Activated CD4-positive, alpha-beta T cell treated with anti-CD3 and anti-CD28 coated beads, Interleukin-2, amount 50 U/mL, for 24 hours (primary cell): ENCODE results near the gene HYOU1.
"Not testable (repeated sequence)": the region's sequence is repeated elsewhere in the genome, so short reads cannot be mapped to it uniquely, and the experiment has no call there.

Experiments used
- DNase-seq, 2 donors: peaks; one replicate each; pipeline ENCODE4 v3.0.0-alpha.2; 2020; ENCODE audit warnings: low read depth in 1 of 2, low spot score in 1 of 2

The HYOU1 gene

DNA sequence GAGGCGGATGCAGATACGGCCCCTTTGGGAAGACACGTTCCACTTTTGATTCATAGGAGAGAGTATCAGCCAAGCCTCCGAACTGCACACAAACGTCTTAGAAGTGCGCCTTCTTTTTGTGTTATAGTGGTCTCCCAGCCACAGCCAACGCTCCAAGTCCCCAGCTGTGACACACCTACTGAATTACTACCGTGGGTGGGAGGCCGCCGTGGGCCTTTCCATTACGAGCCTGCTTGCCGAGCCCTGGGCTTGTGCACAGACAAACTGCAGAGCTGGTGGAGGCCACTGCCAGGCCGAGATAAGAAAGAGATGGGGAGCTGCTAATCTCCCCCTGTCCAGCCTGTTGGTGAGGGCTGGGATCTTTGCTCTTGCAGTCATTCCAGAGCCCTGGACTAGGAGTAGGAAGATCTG lies 28.4 kb upstream of the HYOU1 start:
- DNase-seq: peak in 1 of 2 donors; percentile 27

DNA sequence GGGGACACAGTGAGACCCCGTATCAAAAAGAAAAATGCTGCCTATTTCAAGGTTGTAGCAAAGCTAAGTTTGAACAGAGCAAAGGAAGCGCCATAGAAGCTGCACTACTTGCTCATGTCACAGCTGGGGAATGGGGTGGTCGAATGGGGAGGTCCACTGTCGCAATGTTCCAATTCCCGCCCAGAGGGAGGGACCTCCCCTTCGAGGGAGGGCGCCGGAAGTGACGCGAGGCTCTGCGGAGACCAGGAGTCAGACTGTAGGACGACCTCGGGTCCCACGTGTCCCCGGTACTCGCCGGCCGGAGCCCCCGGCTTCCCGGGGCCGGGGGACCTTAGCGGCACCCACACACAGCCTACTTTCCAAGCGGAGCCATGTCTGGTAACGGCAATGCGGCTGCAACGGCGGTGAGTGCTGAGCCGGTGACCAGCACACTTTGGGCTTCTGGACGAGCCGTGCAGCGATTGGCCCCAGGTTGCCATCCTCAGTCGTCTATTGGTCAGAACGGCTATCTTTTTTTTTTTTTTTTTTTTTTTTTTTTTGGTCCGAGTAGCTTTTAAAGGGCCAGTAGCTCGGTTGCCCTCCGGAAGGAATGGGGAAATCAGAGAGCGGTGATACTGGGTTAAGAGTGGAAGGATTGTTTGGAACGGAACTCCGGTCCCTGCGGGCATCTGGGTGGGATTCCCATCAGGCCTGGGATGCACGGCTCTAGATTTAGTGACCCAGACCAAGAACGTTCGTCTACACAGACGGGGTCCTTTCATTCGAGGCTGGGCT lies 27.8 kb upstream of the HYOU1 start, which contains the start of gene HMBS:
TSS of gene HMBS (plus strand) at position 219 of the 774 bp plus-strand sequence. CDS start at position 372, 153 bp downstream.
- peak; percentile 83 to 90 for DNase-seq

DNA sequence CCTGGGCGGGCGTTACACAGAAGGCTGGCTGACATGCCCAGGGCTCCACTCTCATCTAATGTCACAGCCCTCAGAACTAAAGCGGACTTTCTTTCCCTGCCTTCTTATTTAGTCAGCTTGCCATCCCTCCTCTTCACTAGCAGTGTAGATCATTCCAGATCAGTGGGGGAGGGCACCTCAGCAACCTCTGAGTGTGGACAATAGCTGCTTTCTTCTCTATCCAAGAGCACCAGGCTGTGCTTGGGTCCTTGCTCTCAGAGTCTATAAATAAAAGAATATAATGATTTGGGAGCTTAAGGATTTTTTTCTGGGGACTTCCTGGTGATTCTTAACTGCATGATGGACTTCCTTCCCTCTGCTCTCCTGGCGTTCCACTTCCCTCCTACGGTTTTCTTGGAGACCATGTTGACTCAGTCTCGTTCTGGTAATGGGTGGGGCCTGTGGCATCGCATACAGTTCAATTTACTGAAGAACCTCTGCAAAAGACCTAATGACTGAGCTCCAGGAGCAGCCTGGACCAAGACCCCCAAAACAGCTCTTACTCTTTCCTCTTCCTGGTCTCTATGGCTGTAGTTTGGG lies 24.8 kb upstream of the HYOU1 start:
- DNase-seq: no peak

DNA sequence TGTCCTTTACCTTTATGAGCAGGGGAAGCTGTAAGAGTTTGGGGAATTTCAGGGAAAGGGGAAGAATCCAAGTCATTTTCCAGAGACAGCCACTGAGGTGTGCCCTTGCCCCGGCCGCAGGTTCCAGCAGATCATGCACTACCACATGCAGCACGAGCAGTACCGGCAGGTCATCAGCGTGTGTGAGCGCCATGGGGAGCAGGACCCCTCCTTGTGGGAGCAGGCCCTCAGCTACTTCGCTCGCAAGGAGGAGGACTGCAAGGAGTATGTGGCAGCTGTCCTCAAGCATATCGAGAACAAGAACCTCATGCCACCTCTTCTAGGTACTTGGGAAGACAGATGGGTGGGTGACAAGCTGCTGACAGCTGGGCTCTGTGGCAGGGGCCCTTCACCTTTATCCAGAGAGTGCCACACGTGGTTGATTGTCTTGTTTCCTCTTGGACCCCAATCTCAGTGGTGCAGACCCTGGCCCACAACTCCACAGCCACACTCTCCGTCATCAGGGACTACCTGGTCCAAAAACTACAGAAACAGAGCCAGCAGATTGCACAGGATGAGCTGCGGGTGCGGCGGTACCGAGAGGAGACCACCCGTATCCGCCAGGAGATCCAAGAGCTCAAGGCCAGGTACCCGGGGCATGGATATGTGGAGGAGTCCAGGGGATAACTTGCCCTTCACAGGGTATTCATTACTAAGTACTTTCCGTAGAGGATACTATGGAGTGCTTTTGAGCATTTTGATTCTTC lies 21.8 kb upstream of the HYOU1 start:
- DNase-seq: no peak

DNA sequence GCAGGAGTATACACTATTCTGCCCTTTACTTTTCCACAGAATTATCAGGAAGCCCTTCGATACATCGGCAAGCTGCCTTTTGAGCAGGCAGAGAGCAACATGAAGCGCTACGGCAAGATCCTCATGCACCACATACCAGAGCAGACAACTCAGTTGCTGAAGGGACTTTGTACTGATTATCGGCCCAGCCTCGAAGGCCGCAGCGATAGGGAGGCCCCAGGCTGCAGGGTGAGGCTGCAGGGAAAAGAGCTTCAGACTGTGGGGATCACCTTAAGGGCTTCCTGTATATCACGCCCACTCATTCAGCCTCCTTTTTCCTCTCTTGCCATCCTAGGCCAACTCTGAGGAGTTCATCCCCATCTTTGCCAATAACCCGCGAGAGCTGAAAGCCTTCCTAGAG lies 20.8 kb upstream of the HYOU1 start:
- no peak for DNase-seq

DNA sequence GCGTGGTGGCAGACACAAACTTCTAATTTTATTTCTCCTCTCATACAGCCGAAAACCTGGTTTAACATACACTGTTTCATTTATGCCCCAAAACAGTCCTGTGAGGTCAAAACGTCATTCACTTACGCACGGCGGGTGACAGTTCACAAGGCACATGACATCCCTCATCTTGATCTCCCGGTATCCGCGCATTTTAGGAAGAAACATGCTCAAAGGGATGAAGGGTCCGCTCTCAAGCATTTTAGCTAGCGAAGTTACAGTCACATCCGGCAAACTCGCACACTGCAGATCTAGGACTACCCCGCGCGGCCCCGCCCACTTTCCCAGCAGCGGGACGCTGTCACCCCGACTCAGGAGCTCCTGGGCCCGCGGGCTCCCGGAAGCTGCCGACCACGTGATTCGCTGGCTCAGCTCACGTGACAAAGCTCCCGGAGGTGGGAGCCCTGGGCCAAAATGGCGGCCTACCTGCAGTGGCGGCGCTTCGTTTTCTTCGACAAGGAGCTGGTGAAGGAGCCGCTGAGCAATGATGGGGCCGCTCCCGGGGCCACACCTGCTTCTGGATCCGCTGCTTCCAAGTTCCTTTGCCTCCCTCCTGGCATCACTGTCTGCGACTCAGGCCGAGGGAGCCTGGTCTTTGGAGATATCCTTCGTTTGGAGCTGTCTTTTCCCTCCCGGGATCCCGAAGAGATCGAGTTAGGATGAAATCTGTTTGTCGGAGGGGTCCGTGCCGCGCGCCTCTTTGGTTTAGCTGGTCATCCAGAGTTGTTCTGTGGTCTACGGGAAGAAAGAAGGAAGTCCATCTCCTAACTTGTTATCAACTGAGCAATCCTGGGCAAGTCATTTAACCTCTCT lies 10.6 kb upstream of the HYOU1 start, which contains the start of gene VPS11:
TSS of gene VPS11 (plus strand) at position 448 of the 852 bp plus-strand sequence. CDS start at position 454, 6 bp downstream.
- peak; percentile 91 to 97 for DNase-seq

DNA sequence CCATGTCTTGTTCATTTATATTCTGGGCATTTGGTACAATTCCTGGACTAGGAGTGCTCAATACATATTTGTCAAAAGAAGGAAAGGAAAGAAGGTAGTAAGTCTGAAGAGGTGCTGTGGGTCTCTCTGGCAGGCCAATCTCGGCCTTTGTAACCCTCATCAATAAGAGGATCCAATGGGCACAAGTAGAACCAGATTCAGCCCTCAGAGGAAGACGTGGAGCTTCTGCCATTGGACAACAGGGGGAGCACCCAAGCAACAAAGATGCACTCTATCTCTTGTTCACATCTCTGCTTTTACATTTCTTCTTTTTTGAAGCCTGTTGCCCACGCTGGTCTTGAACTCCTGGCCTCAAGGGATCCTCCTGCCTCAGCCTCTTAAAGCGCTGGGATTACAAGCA lies 8.4 kb upstream of the HYOU1 start:
- DNase-seq: peak in 1 of 2 donors; percentile 32

DNA sequence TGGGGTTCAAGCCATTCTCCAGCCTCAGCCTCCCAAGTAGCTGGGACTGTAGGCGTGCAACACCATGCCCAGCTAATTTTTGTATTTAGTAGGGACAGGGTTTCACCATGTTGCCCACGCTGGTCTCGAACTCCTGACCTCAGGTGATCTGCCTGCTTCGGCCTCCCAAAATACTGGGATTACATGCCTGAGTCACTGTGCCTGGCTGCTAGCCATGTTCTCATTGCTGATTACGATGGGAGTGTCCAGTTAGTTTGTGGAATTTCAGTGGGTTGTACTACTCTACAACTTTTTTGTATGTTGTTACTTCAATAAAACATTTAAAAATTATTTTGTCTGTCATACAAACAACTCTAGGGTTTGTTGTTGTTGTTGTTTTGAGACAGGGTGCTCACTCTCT lies 5.8 kb upstream of the HYOU1 start:
- no peak for DNase-seq

DNA sequence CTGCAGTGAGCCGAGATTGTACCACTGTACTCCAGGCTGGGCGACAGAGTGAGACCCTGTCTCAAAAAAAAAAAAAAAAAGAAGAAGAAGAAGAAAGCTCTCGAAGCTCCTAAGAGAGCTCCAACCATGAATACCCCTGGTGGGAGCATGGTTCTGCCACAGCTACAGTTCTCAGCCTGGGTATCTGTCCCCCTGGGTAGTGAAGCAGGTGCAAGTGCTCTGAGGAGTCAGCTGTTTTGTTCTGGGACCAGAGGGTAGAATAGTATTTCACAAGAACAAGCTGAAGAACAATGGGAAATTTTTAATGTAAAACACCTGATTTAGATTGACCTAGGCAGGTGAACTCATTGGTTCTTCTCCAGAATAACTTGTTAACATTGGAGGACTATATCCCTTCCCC lies 4.3 kb upstream of the HYOU1 start:
- DNase-seq: no peak

DNA sequence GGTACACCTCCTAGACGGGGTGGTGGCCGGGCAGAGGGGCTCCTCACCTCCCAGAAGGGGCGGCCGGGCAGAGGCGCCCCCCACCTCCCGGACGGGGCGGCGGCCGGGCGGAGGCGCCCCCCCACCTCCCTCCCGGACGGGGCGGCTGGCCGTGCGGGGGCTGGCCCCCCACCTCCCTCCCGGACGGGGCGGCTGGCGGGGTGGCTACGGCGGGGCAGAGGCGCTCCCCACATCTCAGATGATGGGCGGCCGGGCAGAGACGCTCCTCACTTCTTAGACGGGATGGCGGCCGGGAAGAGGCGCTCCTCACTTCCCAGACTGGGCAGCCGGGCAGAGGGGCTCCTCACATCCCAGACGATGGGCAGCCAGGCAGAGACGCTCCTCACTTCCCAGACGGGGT lies 2.1 kb upstream of the HYOU1 start:
- not testable (repeated sequence) for DNase-seq

DNA sequence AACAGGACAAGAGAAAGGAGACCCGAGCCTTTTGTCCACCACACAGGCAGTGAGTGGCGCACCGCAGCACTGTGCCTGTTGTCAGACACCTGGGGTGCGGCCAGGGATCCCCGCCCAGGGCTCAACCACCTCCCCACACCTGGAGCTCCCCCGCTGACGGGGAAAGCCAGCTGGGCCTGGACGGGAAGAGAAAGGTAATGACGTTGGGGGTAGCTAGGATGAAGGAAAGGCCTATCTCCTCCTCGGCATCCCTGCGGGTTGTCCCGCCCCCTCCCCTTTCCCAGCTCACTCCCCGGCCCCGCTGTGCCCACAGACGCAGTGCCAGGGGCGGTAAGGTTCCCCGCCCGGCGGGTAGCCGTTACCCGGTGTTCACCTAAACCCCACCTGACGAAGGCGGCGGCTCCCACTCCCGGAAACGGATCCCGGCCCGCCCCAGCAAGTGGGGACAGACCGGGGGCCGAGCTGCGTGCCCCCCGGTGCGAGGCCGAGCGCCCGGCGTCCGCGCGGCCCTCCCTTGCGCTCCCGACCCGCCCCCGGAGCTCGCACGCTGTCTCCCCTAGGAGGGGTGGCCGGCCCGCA lies 495 bp downstream of the HYOU1 start:
- DNase-seq: peak in 1 of 2 donors; percentile 20

DNA sequence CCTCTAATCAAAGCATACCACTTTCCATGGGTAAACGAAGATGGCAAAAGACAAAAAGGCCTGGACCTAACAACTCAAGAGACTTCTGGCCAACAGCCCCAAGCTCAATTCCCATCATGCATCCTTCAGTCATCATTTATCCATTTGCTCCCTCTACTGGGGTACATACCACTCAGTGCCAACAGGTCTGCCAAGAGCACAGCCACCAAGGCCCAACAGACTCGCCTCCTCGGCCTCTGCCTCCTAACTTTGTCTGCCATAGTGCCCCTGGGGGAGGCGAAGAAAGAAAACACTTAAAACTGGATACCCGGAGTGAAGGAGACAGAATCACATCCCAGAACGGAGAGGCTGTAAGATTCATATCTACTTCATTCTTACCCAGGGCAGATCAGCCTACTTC lies 1.1 kb downstream of the HYOU1 start:
- no peak for DNase-seq

DNA sequence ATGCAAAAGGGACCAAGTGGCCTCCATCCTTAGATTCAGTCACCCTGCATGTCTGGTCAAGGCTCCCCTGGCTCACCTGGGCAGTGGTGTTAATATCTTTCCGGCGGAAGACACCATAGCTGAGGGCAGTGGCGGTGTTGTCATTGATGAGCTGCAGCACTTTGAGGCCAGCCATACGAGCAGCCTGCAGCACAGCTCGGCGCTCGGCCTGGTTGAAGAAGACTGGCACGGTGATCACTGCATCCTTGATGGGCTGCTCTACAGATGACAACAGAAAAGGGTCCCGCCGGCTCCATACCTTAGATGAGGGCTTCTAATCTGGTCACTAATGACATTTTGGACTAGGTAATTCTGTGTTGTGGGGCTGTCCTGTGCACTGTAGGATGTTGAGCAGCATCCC lies 2.6 kb downstream of the HYOU1 start:
- no peak for DNase-seq

DNA sequence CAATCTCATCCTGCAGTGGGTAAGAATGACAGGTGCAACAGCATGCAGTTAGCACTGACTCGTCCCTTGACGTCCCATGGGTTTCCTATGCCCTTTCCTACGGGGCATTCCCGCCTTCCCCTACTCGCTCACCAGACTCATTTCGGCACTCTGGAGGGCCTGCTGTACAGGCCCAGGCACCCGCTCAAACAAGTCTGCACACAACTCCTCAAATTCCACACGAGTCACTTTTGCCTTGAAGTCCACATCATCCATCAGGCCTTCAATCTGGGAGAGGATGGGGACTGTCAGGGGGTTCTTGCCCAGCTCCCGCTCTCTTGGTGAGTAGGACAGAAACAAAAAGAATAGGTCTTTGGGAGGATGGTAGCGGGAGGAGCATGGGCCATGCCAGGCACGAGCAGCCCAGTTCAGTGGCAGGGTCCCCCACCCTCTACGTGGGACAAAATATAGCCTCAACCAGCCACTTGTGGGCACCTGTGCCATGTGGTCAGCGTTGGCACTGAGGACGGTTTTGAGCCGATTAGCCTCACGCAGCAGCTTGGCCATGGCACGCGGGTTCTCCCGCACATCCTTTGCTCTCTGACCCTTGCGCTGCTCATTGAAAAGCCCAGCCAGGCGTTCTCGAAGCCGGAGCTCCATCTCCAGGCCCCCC lies 4.7 kb downstream of the HYOU1 start:
- no peak for DNase-seq

DNA sequence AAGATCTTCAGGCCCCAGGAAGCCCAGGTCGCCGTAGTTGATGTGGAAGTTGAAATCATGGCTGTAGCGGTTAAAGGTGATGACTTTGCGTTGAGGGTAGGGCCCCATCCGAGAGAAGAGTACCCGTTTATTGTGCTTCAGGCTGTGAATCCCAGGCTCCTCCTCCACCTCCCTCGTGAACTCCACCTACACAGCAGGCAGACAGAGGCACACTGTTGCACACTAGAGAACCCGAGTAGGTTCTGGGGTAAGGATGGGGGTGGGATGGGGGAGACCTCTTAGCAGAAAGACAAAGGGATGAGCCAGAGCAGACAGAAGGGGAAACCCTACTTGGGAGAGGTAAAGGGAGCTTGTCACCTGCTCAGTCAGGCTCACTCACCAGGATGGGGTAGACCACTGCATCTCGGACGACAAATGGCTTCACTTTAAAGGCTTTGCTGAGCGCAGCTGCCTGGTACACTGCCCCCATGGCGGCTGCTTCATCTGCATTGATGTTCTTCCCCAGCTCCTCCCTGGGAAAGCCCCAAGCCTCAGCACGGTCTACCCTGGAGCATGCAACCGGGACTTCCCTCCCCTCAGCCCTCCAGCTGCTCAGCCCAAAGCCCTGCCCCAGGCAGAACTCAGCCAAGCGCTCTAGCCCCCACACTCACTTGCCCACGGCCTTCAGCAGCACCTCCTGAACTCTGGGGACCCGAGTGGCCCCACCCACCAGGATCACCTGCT lies 5.4 kb downstream of the HYOU1 start:
- DNase-seq: no peak

DNA sequence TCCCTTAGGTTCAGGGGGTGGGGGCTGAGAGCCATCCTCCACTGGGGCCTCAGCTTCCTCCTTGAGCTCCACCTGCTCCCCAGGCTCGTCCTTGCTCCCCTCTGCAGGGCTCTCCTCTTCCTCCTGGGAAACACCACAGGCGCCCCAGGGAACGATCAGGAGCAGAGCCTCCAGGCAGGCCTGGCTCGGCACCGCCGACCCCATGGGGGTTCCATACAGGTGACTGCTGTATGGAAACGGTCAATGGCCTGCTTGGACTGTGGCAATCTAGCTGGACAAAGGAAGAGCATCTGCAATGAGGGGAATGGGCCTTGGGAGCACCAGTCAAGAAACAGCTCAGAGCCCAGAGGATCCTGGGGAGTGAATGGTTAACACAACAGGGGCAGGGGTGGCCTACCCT lies 7.9 kb downstream of the HYOU1 start:
- no peak for DNase-seq

DNA sequence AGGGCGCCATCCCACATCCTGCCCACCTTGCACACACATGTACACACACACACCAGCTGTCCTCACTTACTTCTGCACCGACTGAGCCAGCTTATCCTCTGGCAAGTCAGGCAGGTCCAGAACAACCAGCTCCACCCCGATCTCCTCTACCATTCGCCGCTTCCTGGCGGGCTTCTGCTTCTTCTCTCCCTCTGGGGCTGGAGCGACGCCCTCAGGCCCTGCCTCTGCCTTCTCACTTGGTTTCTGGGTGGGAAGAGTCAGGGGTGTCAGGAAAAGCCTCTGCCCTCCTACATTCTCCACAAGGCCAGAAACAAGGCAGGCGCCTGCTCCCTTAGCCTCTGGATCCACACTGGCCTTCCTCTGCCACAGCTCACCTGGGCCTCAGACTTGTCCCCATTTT lies 8.4 kb downstream of the HYOU1 start:
- DNase-seq: no peak

DNA sequence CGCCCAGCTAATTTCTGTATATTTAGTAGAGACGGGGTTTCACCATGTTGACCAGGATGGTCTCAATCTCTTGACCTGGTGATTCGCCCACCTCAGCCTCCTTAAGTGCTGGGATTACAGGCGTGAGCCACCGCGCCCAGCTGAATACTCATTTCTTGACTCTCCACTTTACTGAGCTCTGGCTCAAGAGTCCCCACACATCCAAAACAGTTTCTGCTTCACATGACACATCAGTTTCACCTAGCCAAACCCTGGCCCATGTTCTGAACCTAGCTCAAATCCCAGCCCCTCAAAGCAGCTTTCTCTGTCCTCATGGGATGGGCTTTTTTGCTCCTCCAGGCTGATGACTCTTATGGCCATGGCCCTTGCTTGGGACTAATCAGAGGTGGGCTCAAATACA lies 9.8 kb downstream of the HYOU1 start:
- DNase-seq: no peak

DNA sequence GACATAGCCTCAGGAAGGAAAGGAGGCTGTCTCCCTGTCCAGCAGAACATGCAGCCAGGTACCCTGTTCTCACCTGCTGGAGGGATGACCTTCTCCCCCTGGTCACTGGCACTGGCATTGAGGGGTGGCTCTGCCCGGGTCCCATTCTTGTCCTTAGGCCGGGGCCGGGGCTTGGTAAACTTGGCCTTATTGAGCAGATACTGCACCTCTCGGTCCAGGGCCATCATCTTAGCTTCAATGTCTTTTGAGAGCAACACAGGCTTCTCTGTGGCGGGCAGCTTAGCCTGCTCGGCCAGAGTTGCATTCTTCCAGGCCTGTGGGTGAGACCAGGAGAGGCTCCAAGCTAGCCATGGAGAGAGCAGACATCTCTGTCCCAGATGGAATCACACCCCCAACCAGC lies 10.5 kb downstream of the HYOU1 start:
- no peak for DNase-seq

DNA sequence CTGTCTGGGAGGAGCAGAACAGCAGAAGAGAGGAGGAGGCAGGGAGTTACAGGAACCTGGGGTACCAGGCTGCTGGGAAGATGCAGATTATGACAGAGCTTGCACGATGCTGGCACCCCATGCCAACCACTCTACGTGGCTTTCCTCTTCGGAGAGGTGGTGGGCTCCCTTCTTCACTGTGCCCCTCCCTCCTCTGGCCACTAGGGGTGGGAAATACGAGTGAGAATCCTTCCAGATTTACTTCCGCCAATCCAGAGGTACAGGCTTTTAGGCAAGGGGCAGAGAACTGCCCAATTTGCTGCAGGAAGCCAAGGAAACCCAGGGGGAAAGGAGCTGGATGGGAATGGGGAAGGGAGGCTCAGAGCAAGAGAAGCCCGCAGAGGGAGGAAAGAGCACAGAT lies 12.3 kb downstream of the HYOU1 start:
- no peak for DNase-seq
